HCT116 (cell line): Measurements from ENCODE around the gene MRPL45. TPM values are rescaled to one million over a fixed set of nuclear protein-coding genes. Genes with fewer than 3 reads are reported as not detected.

Experiments
- ATAC-seq: fragments of 200-7000 bp; cut with Tn5 transposase; 2 replicates; pipeline ENCODE4 v1.9.1; 2020; ENCODE audit warnings: mild to moderate bottlenecking, moderate library complexity
- BruUV-seq: library from RNA; stranded (reverse); fragments of 400-500 nt; replicated peaks from 2 replicates; lab custom pipeline; 2021; lab: Mats Ljungman, UMichigan
- CTCF ChIA-PET: fragments of 300-600 bp; sonication (Branson Sonifier 250); formaldehyde crosslinking; loops from one replicate; lab custom pipeline; 2021; ENCODE audit warnings: antibody characterized with exemption; lab: Charles Lee
- POLR2A ChIA-PET: fragments of 300-600, 350-600 bp; sonication (Branson Sonifier 250); formaldehyde crosslinking; loops from one replicate; lab custom pipeline; 2021; ENCODE audit warnings: antibody characterized with exemption; lab: Charles Lee
- RAD21 ChIA-PET, 2 experiments: fragments of 300-600 bp; sonication (Branson Sonifier 250); formaldehyde crosslinking; loops; one replicate each; lab custom pipeline; 2023; ENCODE audit warnings: low total read pairs in 2 of 2; ENCODE audit not compliant: uncharacterized antibody in 2 of 2, unreplicated experiment in 2 of 2, low non-redundant PET in 1 of 2; lab: Charles Lee
- DNase-seq: peaks from one replicate; pipeline ENCODE4 v3.0.0-alpha.2; 2010; ENCODE audit warnings: low read depth, low spot score
- H2AFZ ChIP-seq: fragments of 200-600 bp; shearing (Covaris generic), sonication (generic); 2 replicates; pipeline ENCODE4 v1.6.1; 2017; ENCODE audit warnings: low read depth, mixed run types, mixed read lengths, antibody characterized with exemption, low read length; ENCODE audit not compliant: poor library complexity, severe bottlenecking
- H3K27ac ChIP-seq: 2 replicates; pipeline ENCODE4 v1.5.1; 2012; ENCODE audit warnings: low read depth, low read length
- H3K27me3 ChIP-seq: fragments of 200-600 bp; sonication (generic); 2 replicates; pipeline ENCODE4 v1.6.1; 2016; ENCODE audit warnings: mixed run types, low read length, mixed read lengths; ENCODE audit not compliant: insufficient read depth
- H3K36me3 ChIP-seq, 2 experiments: fragments of 200-500 bp in 1 of 2; fragments of 200-600 bp in 1 of 2; sonication (Bioruptor generic) in 1 of 2; sonication (generic) in 1 of 2; 2 replicates each; pipeline versions ENCODE4 v1.5.1 to v1.6.1; 2014 to 2016; ENCODE audit warnings: low read length in 2 of 2, inconsistent platforms in 1 of 2, mixed read lengths in 1 of 2, mixed run types in 1 of 2; ENCODE audit not compliant: insufficient read depth in 2 of 2, control insufficient read depth in 1 of 2
- H3K4me1 ChIP-seq, 2 experiments: fragments of 200-600 bp in 1 of 2; sonication (generic) in 1 of 2; 2 replicates each; pipeline versions ENCODE4 v1.5.1 to v1.6.1; 2012 to 2017; ENCODE audit warnings: low read length in 2 of 2, inconsistent platforms in 1 of 2, mild to moderate bottlenecking in 1 of 2, mixed read lengths in 1 of 2, mixed run types in 1 of 2, moderate library complexity in 1 of 2; ENCODE audit not compliant: insufficient read depth in 2 of 2, control insufficient read depth in 1 of 2
- H3K4me2 ChIP-seq: fragments of 200-600 bp; sonication (generic); 2 replicates; pipeline ENCODE4 v1.6.1; 2017; ENCODE audit warnings: mixed run types, low read length, mixed read lengths
- H3K4me3 ChIP-seq, 2 experiments: fragments of 200-600 bp in 1 of 2; sonication (generic) in 1 of 2; replicated peaks in 1 of 2; 2 replicates each; pipeline ENCODE4 v1.5.1; 2011 to 2016; ENCODE audit warnings: low read length in 2 of 2, control low read depth in 1 of 2, low read depth in 1 of 2, mild to moderate bottlenecking in 1 of 2, mixed read lengths in 1 of 2, mixed run types in 1 of 2
- H3K79me2 ChIP-seq: fragments of 200-600 bp; sonication (generic); 2 replicates; pipeline ENCODE4 v1.6.1; 2017; ENCODE audit warnings: mild to moderate bottlenecking, mixed run types, low read length, moderate library complexity, mixed read lengths; ENCODE audit not compliant: insufficient read depth
- H3K9ac ChIP-seq: fragments of 200-600 bp; sonication (generic); 2 replicates; pipeline ENCODE4 v1.6.1; 2016; ENCODE audit warnings: low read length, mixed read lengths
- H3K9me2 ChIP-seq: fragments of 200-600 bp; sonication (generic), shearing (Covaris generic); 2 replicates; pipeline ENCODE4 v1.6.1; 2017; ENCODE audit warnings: mixed run types, mild to moderate bottlenecking, moderate library complexity; ENCODE audit not compliant: insufficient read depth
- H3K9me3 ChIP-seq, 2 experiments: fragments of 200-500 bp in 1 of 2; fragments of 200-600 bp in 1 of 2; sonication (Bioruptor generic) in 1 of 2; sonication (generic) in 1 of 2; 2 replicates each; pipeline ENCODE4 v1.6.1; 2014 to 2017; ENCODE audit warnings: low read length in 2 of 2, mixed read lengths in 2 of 2, inconsistent platforms in 1 of 2, low read depth in 1 of 2, mild to moderate bottlenecking in 1 of 2, mixed run types in 1 of 2, moderate library complexity in 1 of 2; ENCODE audit not compliant: control insufficient read depth in 1 of 2, insufficient read depth in 1 of 2
- H4K20me1 ChIP-seq: fragments of 200-600 bp; sonication (generic), shearing (Covaris generic); 2 replicates; pipeline ENCODE4 v1.6.1; 2017; ENCODE audit warnings: mixed run types, mild to moderate bottlenecking, moderate library complexity; ENCODE audit not compliant: insufficient read depth
- CEBPB ChIP-seq: IDR thresholded peaks from 2 replicates; pipeline ENCODE4 v1.6.1; 2012; ENCODE audit warnings: low read depth
- EZH2phosphoT487 ChIP-seq: fragments of 200-600 bp; IDR thresholded peaks from 2 replicates; pipeline ENCODE4 v1.6.1; 2018; ENCODE audit warnings: antibody characterized with exemption, borderline replicate concordance
- MAX ChIP-seq: IDR thresholded peaks from 2 replicates; pipeline ENCODE4 v1.6.1; 2012
- POLR2A ChIP-seq: IDR thresholded peaks from 2 replicates; pipeline ENCODE4 v1.7.0; 2011; ENCODE audit warnings: borderline replicate concordance; ENCODE audit not compliant: insufficient read depth, insufficient read length; ENCODE audit errors: extremely low read depth
- POLR2AphosphoS5 ChIP-seq: IDR thresholded peaks from 2 replicates; pipeline ENCODE4 v1.6.1; 2011; ENCODE audit warnings: mild to moderate bottlenecking, low read depth, low read length, moderate library complexity
- REST ChIP-seq: IDR thresholded peaks from 2 replicates; pipeline ENCODE4 v1.6.1; 2012; ENCODE audit warnings: low read depth
- SIN3A ChIP-seq: IDR thresholded peaks from 2 replicates; pipeline ENCODE4 v1.6.1; 2012; ENCODE audit warnings: low read depth
- SP1 ChIP-seq: IDR thresholded peaks from 2 replicates; pipeline ENCODE4 v1.6.1; 2012; ENCODE audit warnings: low read depth
- YY1 ChIP-seq: IDR thresholded peaks from 2 replicates; pipeline ENCODE4 v1.6.1; 2011; ENCODE audit warnings: low read length, low read depth, moderate library complexity, mild to moderate bottlenecking; ENCODE audit not compliant: insufficient replicate concordance; ENCODE audit errors: extremely low read depth
- ZFX ChIP-seq: fragments of 450-650 bp; IDR thresholded peaks from 2 replicates; pipeline ENCODE4 v1.6.1; 2017
- ZNF274 ChIP-seq: fragments of 200-500 bp; sonication (Bioruptor generic); IDR thresholded peaks from 2 replicates; pipeline ENCODE4 v1.6.1; 2014; ENCODE audit warnings: mild to moderate bottlenecking, low read depth, low read length, inconsistent platforms
- intact Hi-C: fragments of 100-400 bp; cut with micrococcal nuclease; formaldehyde crosslinking; loops from 2 replicates; pipeline ENCODE4 v1.10.0; 2022
- total RNA-seq: library from RNA; stranded (reverse); gene quantifications from one replicate; pipeline ENCODE4 v1.2.1, GENCODE V29; 2021; ENCODE audit not compliant: unreplicated experiment
- TF ChIP-seq, protein P1 (sequence below), 3 experiments: fragments of 200-600 bp in 1 of 3; sonication (generic) in 1 of 3; IDR thresholded peaks in 2 of 3; conservative IDR thresholded peaks in 1 of 3; 2 replicates each; pipeline ENCODE4 v1.5.1; 2012 to 2017; ENCODE audit warnings: low read depth in 2 of 3, low read length in 2 of 3, antibody characterized with exemption in 1 of 3, borderline replicate concordance in 1 of 3, control low read depth in 1 of 3, mild to moderate bottlenecking in 1 of 3, mixed read lengths in 1 of 3, mixed run types in 1 of 3, moderate library complexity in 1 of 3; ENCODE audit not compliant: insufficient read depth in 1 of 3
- TF ChIP-seq, protein P2 (sequence below): IDR thresholded peaks from 2 replicates; pipeline ENCODE4 v1.6.1; 2011; ENCODE audit warnings: mild to moderate bottlenecking, low read length, moderate library complexity; ENCODE audit not compliant: insufficient replicate concordance; ENCODE audit errors: extremely low read depth
- TF ChIP-seq, protein P3 (sequence below): IDR thresholded peaks from 2 replicates; pipeline ENCODE4 v1.6.1; 2012

MRPL45 gene
- total RNA-seq, 1 experiment from 2014 or later = 76.1 TPM

DNA sequence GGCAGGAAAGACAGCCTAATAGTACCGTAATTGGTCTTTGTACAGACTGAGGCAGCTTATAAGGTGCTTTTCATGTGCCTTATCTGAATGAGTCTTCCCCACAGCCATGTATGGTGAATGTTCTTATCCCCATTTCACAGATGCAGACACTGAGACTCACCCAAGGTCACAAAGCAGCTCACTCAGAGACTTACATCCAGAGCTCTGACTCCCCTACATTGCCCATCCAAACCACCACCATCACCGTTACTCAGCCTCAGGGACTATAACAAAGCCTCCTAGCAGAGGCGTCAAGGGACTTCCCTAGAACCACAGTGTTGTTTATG is 47.4 kb downstream of the MRPL45 start:
- no peaks in the 10 kb centered on the region for H4K20me1 ChIP-seq
- no peaks in the 10 kb centered on the region for H3K79me2 ChIP-seq
- ChIA-PET CTCF (interaction anchor here (0.8 kb wide), 1 partner anchor 11 kb away, joined by 3 read pairs; no protein-coding TSS in a partner anchor), RAD21 (no interaction called here), POLR2A (no interaction called here)
- no peak overlapping the region for H3K27ac ChIP-seq
- TF ChIP-seq REST (no peak), SIN3A (no peak), MAX (no peak), ZNF274 (no peak), EZH2phosphoT487 (no peak), POLR2A (no peak), ZFX (no peak), YY1 (no peak), POLR2AphosphoS5 (no peak), CEBPB (no peak), SP1 (no peak)
- TF ChIP-seq, protein P1, sequence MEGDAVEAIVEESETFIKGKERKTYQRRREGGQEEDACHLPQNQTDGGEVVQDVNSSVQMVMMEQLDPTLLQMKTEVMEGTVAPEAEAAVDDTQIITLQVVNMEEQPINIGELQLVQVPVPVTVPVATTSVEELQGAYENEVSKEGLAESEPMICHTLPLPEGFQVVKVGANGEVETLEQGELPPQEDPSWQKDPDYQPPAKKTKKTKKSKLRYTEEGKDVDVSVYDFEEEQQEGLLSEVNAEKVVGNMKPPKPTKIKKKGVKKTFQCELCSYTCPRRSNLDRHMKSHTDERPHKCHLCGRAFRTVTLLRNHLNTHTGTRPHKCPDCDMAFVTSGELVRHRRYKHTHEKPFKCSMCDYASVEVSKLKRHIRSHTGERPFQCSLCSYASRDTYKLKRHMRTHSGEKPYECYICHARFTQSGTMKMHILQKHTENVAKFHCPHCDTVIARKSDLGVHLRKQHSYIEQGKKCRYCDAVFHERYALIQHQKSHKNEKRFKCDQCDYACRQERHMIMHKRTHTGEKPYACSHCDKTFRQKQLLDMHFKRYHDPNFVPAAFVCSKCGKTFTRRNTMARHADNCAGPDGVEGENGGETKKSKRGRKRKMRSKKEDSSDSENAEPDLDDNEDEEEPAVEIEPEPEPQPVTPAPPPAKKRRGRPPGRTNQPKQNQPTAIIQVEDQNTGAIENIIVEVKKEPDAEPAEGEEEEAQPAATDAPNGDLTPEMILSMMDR (IDR thresholded peaks at IDR 0.05 in 2 of 3, conservative IDR thresholded peaks at IDR 0.05 in 1 of 3; ENCODE audit: borderline replicate concordance in 1 of 3, insufficient read depth in 1 of 3, low read depth in 2 of 3, low read length in 2 of 3) = no peak
- TF ChIP-seq, protein P2, sequence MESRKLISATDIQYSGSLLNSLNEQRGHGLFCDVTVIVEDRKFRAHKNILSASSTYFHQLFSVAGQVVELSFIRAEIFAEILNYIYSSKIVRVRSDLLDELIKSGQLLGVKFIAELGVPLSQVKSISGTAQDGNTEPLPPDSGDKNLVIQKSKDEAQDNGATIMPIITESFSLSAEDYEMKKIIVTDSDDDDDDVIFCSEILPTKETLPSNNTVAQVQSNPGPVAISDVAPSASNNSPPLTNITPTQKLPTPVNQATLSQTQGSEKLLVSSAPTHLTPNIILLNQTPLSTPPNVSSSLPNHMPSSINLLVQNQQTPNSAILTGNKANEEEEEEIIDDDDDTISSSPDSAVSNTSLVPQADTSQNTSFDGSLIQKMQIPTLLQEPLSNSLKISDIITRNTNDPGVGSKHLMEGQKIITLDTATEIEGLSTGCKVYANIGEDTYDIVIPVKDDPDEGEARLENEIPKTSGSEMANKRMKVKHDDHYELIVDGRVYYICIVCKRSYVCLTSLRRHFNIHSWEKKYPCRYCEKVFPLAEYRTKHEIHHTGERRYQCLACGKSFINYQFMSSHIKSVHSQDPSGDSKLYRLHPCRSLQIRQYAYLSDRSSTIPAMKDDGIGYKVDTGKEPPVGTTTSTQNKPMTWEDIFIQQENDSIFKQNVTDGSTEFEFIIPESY = no peak
- TF ChIP-seq, protein P3, sequence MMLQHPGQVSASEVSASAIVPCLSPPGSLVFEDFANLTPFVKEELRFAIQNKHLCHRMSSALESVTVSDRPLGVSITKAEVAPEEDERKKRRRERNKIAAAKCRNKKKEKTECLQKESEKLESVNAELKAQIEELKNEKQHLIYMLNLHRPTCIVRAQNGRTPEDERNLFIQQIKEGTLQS = no peak
- intact Hi-C loops = no loop called here
- no peak overlapping the region for H2AFZ ChIP-seq
- no peak overlapping the region for H3K9ac ChIP-seq
- DNase-seq (no peak), ATAC-seq (no peak)
- BruUV-seq = no TSS peak
- H3K4me3 ChIP-seq = no peak overlapping the region
- no peaks in the 10 kb centered on the region for H3K27me3 ChIP-seq
- H3K9me2 ChIP-seq = no peaks in the 10 kb centered on the region
- peaks cover 5 to 10% of the 10 kb centered on the region in 2 experiments; a peak in 3 of 4 replicates for H3K4me1 ChIP-seq
- no peaks in the 10 kb centered on the region for H3K36me3 ChIP-seq
- no peaks in the 10 kb centered on the region for H3K9me3 ChIP-seq
- H3K4me2 ChIP-seq = no peak overlapping the region
